IPS-18a (cell line): Measurements from ENCODE around the gene SRSF3.
"Not testable (repeated sequence)": the region's sequence is repeated elsewhere in the genome, so short reads cannot be mapped to it uniquely, and the experiment has no call there.

ENCODE experiments used
- H3K27ac ChIP-seq: one replicate; pipeline ENCODE4 v1.5.1; 2013; ENCODE audit warnings: low read length
- H3K27me3 ChIP-seq: one replicate; pipeline ENCODE4 v1.6.1; 2013; ENCODE audit warnings: mild to moderate bottlenecking, low read length; ENCODE audit not compliant: control insufficient read depth, insufficient read depth
- H3K36me3 ChIP-seq: one replicate; pipeline ENCODE4 v1.6.1; 2013; ENCODE audit warnings: low read depth, low read length; ENCODE audit not compliant: control insufficient read depth
- H3K4me1 ChIP-seq: one replicate; pipeline ENCODE4 v1.6.1; 2013; ENCODE audit warnings: low read depth, low read length; ENCODE audit not compliant: control insufficient read depth
- H3K4me3 ChIP-seq: one replicate; pipeline ENCODE4 v1.5.1; 2013; ENCODE audit warnings: low read length
- H3K9ac ChIP-seq: one replicate; pipeline ENCODE4 v1.6.1; 2013; ENCODE audit warnings: mild to moderate bottlenecking, low read length, moderate library complexity
- H3K9me3 ChIP-seq: one replicate; pipeline ENCODE4 v1.6.1; 2013; ENCODE audit warnings: low read depth, low read length; ENCODE audit not compliant: control insufficient read depth

Gene SRSF3

GRCh38 chr6:36643977-36644376 is 49.8 kb downstream of the SRSF3 start:
- no peak overlapping the region for H3K4me3 ChIP-seq
- H3K9ac ChIP-seq: no peak overlapping the region
- H3K4me1 ChIP-seq: no peaks in the 10 kb centered on the region
- no peak overlapping the region for H3K27ac ChIP-seq
- no peaks in the 10 kb centered on the region for H3K27me3 ChIP-seq
- no peaks in the 10 kb centered on the region for H3K36me3 ChIP-seq
- no peaks in the 10 kb centered on the region for H3K9me3 ChIP-seq

GRCh38 chr6:36649086-36649485 is 54.9 kb downstream of the SRSF3 start:
- H3K27me3 ChIP-seq: no peaks in the 10 kb centered on the region
- no peaks in the 10 kb centered on the region for H3K4me1 ChIP-seq
- H3K36me3 ChIP-seq: no peaks in the 10 kb centered on the region
- H3K4me3 ChIP-seq: no peak overlapping the region
- no peak overlapping the region for H3K27ac ChIP-seq
- no peaks in the 10 kb centered on the region for H3K9me3 ChIP-seq
- H3K9ac ChIP-seq: no peak overlapping the region

GRCh38 chr6:36649701-36650484 is 55.7 kb downstream of the SRSF3 start:
- no peaks in the 10 kb centered on the region for H3K4me1 ChIP-seq
- H3K9me3 ChIP-seq: no peaks in the 10 kb centered on the region
- H3K27me3 ChIP-seq: no peaks in the 10 kb centered on the region
- no peak overlapping the region for H3K9ac ChIP-seq
- no peak overlapping the region for H3K27ac ChIP-seq
- H3K4me3 ChIP-seq: no peak overlapping the region
- no peaks in the 10 kb centered on the region for H3K36me3 ChIP-seq

GRCh38 chr6:36650848-36651478 is 56.8 kb downstream of the SRSF3 start:
- no peak overlapping the region for H3K4me3 ChIP-seq
- H3K9ac ChIP-seq: no peak overlapping the region
- no peaks in the 10 kb centered on the region for H3K36me3 ChIP-seq
- no peaks in the 10 kb centered on the region for H3K27me3 ChIP-seq
- H3K27ac ChIP-seq: no peak overlapping the region
- no peaks in the 10 kb centered on the region for H3K4me1 ChIP-seq
- no peaks in the 10 kb centered on the region for H3K9me3 ChIP-seq

GRCh38 chr6:36651659-36652379 is 57.7 kb downstream of the SRSF3 start:
- Histone ChIP-seq H3K9ac (no peak overlapping the region), H3K4me1 (no peaks in the 10 kb centered on the region), H3K4me3 (no peak overlapping the region)

GRCh38 chr6:36654469-36654868 is 60.3 kb downstream of the SRSF3 start:
- H3K9ac ChIP-seq, H3K27me3 ChIP-seq, H3K4me3 ChIP-seq: not testable (repeated sequence)

More at GRCh38 chr6:36651659-36652379, 57.7 kb downstream of the SRSF3 start:
- Histone ChIP-seq H3K9me3 (no peaks in the 10 kb centered on the region), H3K27me3 (no peaks in the 10 kb centered on the region), H3K27ac (no peak overlapping the region), H3K36me3 (no peaks in the 10 kb centered on the region)

More at GRCh38 chr6:36654469-36654868, 60.3 kb downstream of the SRSF3 start:
- not testable (repeated sequence) for H3K4me1 ChIP-seq, H3K27ac ChIP-seq, H3K9me3 ChIP-seq, H3K36me3 ChIP-seq
